GM18907 (cell line): ENCODE results near the gene KIAA1328.
"Not testable (repeated sequence)": the region's sequence is repeated elsewhere in the genome, so short reads cannot be mapped to it uniquely, and the experiment has no call there.

Experiments used
- ATAC-seq: cut with Tn5 transposase; IDR thresholded peaks from one replicate; pipeline ENCODE4 v1.9.1; 2021; ENCODE audit warnings: mild to moderate bottlenecking, moderate library complexity; ENCODE audit not compliant: unreplicated experiment

KIAA1328 gene

DNA sequence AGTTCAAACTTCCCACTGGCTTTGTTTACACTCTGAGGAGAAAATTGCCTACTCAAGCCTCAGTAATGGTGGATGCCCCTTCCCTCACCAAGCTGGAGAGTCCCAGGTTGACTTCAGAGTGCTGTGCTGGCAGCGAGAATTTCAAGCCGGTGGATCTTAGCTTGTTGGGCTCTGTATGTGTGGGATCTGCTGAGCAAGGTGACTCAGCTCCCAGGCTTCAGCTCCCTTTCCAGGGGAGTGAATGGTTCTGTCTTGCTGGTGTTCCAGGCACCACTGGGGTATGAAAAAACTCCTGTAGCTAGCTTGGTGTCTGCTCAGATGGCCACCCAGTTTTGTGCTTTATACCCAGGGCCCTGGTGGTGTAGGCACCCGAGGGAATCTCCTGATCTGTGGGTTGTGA, 50.9 kb downstream of the KIAA1328 start:
- ATAC-seq, result not testable (repeated sequence)

GRCh38 chr18:36885981-36886380, 57.1 kb downstream of the KIAA1328 start:
- ATAC-seq, result no peak

GRCh38 chr18:36887114-36887513, 58.2 kb downstream of the KIAA1328 start:
- no peak for ATAC-seq

- no peak for ATAC-seq
Measured at GRCh38 chr18:36887864-36888263, 58.9 kb downstream of the KIAA1328 start.

GRCh38 chr18:36888778-36889177, 59.9 kb downstream of the KIAA1328 start:
- ATAC-seq, result no peak

DNA sequence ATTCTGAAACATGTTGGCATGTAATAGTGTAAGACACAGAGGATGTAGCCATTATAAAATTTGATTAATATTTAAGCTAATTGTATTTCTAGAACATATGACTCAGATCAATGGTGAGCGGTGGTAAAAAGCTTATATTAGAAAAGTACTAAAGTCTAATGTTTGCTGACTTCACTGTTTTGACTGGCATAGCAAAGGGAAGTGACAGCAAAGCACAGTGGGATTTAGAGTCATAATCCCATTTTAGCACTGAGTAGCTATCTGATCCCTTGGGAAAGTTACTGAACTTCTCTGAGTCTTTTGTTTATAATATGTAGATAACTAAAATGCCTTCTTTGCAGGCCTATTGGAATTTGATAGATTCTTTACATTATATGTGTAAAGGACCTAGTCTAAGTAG, 60.4 kb downstream of the KIAA1328 start:
- no peak for ATAC-seq

DNA sequence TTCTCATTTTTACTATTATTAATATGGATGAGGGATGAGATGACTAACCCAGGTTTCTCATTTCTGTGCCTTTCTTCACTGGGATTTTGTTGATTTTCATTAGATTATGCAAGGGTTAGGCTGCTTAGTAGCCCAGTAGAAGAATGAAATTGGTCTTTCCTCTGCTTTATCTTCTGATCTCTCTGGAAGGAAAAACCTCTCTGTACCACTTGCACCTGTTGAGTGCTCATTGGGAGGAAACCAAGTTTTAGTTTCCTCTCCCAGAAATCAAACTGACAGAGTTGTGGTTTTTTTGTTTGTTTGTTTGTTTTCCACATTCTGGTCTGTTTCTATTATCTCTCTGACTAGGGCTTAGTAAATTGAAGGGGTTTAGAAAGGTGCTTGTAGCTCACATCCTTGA, 60.8 kb downstream of the KIAA1328 start:
- no peak for ATAC-seq

DNA sequence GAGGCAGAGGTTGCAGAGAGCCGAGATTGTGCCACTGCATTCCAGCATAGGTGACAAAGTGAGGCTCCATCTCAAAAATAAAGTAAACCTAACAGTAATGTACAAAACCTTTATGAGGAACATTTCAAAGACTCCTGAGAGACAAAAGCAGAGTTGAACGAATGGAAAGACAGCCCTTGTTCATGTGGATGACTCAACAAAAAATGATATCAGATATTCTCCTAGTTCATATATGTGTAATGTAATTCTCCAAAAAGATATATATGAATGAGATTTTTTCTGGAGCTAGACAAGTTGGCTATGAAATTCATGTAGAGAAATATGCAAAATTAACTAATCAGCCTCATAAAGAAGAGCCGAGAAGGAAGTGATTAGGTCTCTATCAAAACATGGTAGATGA, 61.7 kb downstream of the KIAA1328 start:
- ATAC-seq, result no peak

DNA sequence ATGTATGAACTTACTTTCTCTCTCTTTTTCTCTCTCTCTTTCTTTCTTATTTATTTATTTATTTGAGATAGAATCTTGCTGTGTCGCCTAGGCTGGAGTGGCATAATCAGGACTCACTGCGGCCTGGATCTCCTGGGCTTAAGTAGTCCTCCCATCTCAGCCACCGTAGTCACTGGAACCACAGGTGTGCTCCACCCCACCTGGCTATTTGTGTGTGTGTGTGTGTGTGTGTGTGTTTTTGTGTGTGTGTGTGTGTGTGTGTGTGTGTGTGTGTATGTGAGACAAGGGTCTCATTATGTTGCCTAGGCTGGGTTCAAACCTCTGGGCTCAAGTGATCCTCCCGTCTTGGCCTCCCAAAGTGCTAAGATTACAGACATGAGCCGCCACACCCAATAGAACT, 64.3 kb downstream of the KIAA1328 start:
- no peak for ATAC-seq

GRCh38 chr18:36895606-36896005, 66.7 kb downstream of the KIAA1328 start:
- no peak for ATAC-seq

- ATAC-seq, result no peak
Measured at GRCh38 chr18:36897253-36897652, 68.3 kb downstream of the KIAA1328 start.

DNA sequence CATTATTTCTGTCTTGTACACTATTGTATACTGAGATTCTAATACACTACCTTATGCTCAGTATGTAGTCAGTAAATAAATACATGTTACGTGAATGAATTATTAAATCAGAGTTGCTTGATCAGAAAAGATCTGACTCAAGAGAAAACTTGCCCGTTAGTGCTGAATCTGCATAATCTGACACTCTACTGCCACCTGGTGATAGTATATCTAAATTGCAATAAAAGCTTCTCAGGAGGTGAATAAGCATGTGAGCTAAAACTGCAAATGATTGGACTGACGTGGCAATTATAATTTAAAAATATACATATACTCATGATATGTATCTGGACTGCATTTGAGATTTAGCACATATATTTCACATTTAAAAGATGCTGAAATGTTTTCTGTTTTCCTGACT, 70.4 kb downstream of the KIAA1328 start:
- no peak for ATAC-seq

DNA sequence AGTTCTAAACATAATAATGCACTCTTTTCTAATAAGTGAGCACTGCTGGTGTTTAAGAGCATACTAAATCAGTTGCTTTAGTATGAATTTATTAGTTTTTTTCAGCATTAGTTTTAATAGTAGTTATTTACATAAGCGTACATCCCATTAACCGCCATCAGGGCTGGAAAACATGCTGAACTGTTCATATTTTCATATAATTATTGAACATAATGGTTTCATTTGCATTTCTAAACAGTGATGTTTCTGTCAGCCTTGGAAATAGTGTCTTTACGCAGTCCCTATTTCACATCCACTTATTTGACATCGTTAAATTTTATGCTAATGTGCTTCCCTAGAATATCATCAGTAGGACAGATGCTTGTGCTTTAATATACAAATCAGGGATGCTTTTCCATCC, 71.5 kb downstream of the KIAA1328 start:
- ATAC-seq, result no peak

GRCh38 chr18:36901277-36901701, 72.4 kb downstream of the KIAA1328 start:
- no peak for ATAC-seq

DNA sequence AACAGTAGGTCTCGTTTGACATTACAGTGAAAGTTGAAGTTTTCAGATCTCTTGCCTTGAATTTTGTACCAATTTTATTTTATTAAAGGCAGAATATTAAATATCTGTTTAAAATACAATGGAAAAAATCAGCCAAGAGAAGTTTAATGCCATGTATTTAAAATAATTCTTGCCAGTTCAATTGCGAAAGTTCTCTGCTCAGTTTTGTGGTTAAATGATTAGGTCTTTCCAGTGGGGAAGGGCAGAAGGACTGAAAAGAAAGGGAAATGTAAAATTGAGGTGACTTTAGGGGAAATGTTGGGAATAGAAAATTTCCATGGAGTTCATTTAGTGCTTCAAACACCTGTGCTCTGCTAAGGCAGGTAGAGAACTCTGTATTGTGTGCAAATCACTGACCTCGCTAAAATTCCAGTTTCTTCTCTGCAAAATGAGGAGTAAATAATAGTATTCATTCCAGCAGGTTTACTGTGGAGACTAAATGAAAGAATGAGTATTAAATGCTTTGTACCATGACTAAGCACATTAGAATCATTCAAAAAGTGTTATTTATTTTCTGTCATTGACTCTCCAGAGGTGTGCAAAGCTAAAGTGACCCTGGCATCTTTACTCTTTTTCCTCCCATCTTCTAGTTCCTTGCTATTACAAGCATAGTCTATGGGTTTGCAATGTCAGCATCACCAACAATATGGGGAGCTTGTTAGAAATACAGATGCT, 74.4 kb downstream of the KIAA1328 start:
- ATAC-seq, result no peak

DNA sequence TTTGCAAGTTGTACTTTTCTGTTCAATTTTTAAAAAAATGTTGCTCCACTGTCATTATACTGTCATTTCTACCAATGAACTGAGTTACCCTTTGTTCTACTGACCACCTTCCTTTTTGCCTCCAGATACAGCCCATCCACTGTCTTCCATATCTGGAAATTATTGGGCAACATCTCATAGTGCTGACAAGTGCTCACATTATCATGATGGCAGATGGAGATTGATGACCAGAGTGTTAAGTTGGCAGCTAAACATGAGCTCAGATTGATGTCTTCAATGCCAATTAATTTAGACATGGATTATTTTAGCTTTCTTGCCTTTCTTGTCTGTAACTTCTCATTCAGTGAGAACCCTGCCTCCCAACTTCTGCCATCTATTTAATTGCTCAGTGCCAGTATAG, 76.6 kb downstream of the KIAA1328 start:
- no peak for ATAC-seq

DNA sequence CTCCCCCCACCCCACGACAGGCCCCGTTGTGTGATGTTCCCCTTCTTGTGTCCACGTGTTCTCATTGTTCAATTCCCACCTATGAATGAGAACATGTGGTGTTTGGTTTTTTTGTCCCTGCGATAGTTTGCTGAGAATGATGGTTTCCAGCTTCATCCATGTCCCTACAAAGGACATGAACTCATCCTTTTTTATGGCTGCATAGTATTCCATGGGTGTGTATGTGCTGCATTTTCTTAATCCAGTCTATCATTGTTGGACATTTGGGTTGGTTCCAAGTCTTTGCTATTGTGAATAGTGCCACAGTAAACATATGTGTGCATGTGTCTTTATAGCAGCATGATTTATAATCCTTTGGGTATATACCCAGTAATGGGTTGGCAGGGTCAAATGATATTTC, 80.4 kb downstream of the KIAA1328 start:
- not testable (repeated sequence) for ATAC-seq

DNA sequence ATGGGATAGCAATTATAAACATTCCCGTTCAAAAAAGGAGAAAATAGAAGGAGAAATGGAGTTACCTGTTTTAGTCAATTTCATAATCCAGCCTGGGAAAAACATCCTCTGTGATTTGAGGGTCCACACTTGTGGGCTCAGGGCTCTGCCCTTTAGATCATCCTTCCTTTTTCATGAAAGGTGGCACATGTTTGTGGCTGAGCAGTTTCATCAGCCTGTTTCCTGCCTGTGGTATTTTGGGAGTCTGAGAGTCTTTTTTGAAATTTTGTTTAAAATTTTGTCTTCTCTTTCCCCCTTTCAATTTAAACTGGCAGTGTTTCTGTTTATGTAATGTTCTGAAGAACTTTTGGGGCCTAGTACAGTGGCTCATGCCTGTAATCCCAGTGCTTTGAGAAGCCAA, 84.0 kb downstream of the KIAA1328 start:
- ATAC-seq, result no peak

- no peak for ATAC-seq
Measured at GRCh38 chr18:36917907-36918306, 89.0 kb downstream of the KIAA1328 start.

DNA sequence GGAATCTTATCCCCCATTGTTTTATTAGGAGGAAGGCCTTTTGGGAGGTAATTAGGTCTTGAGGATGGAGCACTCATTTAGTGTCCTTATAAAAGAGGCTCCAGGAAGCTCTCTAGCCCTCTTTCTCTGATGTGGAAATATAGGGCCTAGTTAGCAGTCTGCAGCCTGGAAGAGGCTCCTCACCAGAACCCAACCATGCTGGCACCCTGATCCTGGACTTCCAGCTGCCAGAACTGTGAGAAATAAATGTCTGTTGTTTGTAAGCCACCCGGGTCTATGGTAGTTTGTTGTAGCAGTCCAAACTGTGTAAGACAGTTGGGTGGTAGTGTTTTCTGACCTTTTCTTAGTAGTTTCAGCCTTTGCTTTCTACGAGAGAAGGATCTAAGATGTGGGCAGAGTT, 100.7 kb downstream of the KIAA1328 start:
- ATAC-seq, result no peak

GRCh38 chr18:36931106-36931505, 102.2 kb downstream of the KIAA1328 start:
- no peak for ATAC-seq

GRCh38 chr18:36933552-36933951, 104.6 kb downstream of the KIAA1328 start:
- ATAC-seq, result no peak

- no peak for ATAC-seq
Measured at GRCh38 chr18:36934884-36935283, 106.0 kb downstream of the KIAA1328 start.
